ENCODE measurements around the gene DHCR24. TPM values are rescaled to one million over a fixed set of nuclear protein-coding genes. Genes with fewer than 3 reads are reported as not detected.
A peak's percentile ranks its signal among the peaks of the same experiment; 100 is the strongest.

DHCR24 gene
- total and polyA plus RNA-seq, 2 of the 13 experiments (the other 11 are each of a cell fraction or from before 2014, with no cell fraction given), result 374 to 448 TPM

DNA sequence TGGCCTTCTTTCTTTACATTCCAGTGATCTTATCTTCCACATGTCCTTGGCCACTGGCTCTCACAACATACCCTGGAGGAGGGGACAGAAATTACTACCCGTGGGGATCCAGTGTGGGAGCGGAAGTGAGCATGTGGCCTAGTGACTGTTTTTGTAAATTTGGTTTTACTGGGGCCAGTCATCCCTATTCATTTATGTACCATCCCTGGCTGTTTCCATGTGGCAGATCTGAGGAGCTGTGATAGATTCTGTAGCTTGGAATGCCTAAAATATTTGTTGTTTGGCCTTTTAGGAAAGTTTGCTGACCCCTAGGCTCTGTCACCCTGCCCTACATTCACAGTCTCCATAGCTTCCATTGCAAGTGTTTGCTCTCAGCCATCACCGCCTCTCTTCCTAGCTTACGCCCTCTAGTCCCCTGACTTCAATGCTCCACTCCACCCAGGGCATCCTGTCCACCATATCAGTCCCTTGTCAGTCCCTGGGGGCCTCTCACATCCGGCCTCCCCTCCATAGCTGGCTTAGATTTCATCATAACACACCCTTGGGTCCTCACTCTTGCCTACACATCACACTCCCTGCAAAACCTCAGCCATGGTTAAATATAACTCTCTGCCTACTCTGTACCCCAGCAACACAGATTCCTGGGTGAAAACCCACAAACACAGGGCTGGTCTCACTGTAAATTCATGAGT, 25.8 kb downstream of the DHCR24 start (continued):
- TF ChIP-seq, protein P1, sequence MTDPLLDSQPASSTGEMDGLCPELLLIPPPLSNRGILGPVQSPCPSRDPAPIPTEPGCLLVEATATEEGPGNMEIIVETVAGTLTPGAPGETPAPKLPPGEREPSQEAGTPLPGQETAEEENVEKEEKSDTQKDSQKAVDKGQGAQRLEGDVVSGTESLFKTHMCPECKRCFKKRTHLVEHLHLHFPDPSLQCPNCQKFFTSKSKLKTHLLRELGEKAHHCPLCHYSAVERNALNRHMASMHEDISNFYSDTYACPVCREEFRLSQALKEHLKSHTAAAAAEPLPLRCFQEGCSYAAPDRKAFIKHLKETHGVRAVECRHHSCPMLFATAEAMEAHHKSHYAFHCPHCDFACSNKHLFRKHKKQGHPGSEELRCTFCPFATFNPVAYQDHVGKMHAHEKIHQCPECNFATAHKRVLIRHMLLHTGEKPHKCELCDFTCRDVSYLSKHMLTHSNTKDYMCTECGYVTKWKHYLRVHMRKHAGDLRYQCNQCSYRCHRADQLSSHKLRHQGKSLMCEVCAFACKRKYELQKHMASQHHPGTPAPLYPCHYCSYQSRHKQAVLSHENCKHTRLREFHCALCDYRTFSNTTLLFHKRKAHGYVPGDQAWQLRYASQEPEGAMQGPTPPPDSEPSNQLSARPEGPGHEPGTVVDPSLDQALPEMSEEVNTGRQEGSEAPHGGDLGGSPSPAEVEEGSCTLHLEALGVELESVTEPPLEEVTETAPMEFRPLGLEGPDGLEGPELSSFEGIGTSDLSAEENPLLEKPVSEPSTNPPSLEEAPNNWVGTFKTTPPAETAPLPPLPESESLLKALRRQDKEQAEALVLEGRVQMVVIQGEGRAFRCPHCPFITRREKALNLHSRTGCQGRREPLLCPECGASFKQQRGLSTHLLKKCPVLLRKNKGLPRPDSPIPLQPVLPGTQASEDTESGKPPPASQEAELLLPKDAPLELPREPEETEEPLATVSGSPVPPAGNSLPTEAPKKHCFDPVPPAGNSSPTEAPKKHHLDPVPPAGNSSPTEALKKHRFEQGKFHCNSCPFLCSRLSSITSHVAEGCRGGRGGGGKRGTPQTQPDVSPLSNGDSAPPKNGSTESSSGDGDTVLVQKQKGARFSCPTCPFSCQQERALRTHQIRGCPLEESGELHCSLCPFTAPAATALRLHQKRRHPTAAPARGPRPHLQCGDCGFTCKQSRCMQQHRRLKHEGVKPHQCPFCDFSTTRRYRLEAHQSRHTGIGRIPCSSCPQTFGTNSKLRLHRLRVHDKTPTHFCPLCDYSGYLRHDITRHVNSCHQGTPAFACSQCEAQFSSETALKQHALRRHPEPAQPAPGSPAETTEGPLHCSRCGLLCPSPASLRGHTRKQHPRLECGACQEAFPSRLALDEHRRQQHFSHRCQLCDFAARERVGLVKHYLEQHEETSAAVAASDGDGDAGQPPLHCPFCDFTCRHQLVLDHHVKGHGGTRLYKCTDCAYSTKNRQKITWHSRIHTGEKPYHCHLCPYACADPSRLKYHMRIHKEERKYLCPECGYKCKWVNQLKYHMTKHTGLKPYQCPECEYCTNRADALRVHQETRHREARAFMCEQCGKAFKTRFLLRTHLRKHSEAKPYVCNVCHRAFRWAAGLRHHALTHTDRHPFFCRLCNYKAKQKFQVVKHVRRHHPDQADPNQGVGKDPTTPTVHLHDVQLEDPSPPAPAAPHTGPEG (CRISPR knock-in tag; IDR thresholded peaks at IDR 0.05), result 0 out of 2 replicates have a peak, but pooled peaks have one; percentile 53
- TF ChIP-seq, protein P2, sequence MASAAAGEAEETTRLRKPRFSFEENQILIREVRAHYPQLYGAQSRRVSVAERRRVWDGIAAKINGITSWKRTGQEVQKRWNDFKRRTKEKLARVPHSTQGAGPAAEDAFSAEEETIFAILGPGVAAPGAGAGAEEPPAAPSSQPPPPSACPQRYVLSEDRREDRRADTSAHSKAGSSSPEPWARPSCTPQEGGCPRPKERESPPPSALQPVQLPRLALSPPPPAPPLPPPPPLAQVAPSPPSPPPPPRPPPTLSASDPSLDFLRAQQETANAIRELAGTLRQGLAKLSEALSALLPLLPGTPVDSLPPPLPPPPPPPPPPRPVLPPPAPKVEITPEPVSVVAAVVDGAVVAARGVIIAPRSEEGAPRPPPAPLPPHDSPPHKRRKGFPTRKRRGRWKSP (CRISPR knock-in tag; IDR thresholded peaks at IDR 0.05), result peak; percentile 73
- TF ChIP-seq SIX1 (CRISPR knock-in tag; IDR thresholded peaks at IDR 0.05; ENCODE audit: borderline replicate concordance) (peak; percentile 97), ZNF761 (CRISPR knock-in tag; conservative IDR thresholded peaks at IDR 0.05) (peak; percentile 35; the same call in 1 of the 2 replicates), EP300 (IDR thresholded peaks at IDR 0.05; ENCODE audit: low read depth in 2 of 2, low read length in 2 of 2) (peak in 1 of 2 experiments; percentile 93; a peak in 2 of 4 replicates), EP300 (CRISPR knock-in tag; IDR thresholded peaks at IDR 0.05; ENCODE audit: borderline replicate concordance) (peak; percentile 70; the same call in 1 of the 2 replicates), SSRP1 (CRISPR knock-in tag; IDR thresholded peaks at IDR 0.05) (no peak), JUN (CRISPR knock-in tag; IDR thresholded peaks at IDR 0.05) (no peak), NAIF1 (CRISPR knock-in tag; IDR thresholded peaks at IDR 0.05; ENCODE audit: borderline replicate concordance) (peak; percentile 63)
- TF ChIP-seq, protein P3, sequence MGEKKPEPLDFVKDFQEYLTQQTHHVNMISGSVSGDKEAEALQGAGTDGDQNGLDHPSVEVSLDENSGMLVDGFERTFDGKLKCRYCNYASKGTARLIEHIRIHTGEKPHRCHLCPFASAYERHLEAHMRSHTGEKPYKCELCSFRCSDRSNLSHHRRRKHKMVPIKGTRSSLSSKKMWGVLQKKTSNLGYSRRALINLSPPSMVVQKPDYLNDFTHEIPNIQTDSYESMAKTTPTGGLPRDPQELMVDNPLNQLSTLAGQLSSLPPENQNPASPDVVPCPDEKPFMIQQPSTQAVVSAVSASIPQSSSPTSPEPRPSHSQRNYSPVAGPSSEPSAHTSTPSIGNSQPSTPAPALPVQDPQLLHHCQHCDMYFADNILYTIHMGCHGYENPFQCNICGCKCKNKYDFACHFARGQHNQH (CRISPR knock-in tag; IDR thresholded peaks at IDR 0.05), result peak; percentile 82; the same call in 1 of the 2 replicates
- TF ChIP-seq, protein P4, sequence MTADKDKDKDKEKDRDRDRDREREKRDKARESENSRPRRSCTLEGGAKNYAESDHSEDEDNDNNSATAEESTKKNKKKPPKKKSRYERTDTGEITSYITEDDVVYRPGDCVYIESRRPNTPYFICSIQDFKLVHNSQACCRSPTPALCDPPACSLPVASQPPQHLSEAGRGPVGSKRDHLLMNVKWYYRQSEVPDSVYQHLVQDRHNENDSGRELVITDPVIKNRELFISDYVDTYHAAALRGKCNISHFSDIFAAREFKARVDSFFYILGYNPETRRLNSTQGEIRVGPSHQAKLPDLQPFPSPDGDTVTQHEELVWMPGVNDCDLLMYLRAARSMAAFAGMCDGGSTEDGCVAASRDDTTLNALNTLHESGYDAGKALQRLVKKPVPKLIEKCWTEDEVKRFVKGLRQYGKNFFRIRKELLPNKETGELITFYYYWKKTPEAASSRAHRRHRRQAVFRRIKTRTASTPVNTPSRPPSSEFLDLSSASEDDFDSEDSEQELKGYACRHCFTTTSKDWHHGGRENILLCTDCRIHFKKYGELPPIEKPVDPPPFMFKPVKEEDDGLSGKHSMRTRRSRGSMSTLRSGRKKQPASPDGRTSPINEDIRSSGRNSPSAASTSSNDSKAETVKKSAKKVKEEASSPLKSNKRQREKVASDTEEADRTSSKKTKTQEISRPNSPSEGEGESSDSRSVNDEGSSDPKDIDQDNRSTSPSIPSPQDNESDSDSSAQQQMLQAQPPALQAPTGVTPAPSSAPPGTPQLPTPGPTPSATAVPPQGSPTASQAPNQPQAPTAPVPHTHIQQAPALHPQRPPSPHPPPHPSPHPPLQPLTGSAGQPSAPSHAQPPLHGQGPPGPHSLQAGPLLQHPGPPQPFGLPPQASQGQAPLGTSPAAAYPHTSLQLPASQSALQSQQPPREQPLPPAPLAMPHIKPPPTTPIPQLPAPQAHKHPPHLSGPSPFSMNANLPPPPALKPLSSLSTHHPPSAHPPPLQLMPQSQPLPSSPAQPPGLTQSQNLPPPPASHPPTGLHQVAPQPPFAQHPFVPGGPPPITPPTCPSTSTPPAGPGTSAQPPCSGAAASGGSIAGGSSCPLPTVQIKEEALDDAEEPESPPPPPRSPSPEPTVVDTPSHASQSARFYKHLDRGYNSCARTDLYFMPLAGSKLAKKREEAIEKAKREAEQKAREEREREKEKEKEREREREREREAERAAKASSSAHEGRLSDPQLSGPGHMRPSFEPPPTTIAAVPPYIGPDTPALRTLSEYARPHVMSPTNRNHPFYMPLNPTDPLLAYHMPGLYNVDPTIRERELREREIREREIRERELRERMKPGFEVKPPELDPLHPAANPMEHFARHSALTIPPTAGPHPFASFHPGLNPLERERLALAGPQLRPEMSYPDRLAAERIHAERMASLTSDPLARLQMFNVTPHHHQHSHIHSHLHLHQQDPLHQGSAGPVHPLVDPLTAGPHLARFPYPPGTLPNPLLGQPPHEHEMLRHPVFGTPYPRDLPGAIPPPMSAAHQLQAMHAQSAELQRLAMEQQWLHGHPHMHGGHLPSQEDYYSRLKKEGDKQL (CRISPR knock-in tag; IDR thresholded peaks at IDR 0.05; ENCODE audit: low read depth), result peak; percentile 55
- TF ChIP-seq, protein P5, sequence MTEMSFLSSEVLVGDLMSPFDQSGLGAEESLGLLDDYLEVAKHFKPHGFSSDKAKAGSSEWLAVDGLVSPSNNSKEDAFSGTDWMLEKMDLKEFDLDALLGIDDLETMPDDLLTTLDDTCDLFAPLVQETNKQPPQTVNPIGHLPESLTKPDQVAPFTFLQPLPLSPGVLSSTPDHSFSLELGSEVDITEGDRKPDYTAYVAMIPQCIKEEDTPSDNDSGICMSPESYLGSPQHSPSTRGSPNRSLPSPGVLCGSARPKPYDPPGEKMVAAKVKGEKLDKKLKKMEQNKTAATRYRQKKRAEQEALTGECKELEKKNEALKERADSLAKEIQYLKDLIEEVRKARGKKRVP (CRISPR knock-in tag; IDR thresholded peaks at IDR 0.05), result peak in 1 of 2 experiments; percentile 89; a peak in 2 of 4 replicates

All from HepG2 (cell line).